ENCODE results near the gene SUMF1. TPM values are rescaled to one million over a fixed set of nuclear protein-coding genes. Genes with fewer than 3 reads are reported as not detected.

The SUMF1 gene
- total and polyA plus RNA-seq, 2 donors (not counting 1 experiment from before 2014, with no cell fraction given) = 10.3 to 21.2 TPM

DNA sequence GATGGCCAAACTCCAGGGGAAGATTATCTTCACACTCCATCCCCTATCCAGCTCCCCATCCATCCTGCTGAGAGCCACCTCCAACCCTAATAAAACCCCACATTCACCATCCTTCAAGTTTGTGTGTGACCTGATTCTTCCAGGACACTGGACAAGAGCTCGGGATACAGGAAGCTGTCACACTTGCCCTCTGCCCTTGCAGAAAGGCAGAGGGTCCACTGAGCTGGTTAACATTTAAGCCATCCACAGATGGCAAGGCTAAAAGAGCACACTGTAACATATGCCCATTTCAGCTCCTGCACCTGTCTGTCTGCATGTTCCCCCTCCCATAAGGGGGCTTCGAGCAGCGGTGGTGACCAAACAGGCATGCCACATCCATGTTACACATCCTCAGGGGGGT lies 134.1 kb downstream of the SUMF1 start:
- peaks cover 0 to 13% (median 10%) of the 10 kb centered on the region in 3 donors for H3K9me3 ChIP-seq (ENCODE audit: control extremely low read depth in 1 of 3, control insufficient read depth in 2 of 3, insufficient read depth in 1 of 3, low read length in 2 of 3)
- no peak for ATAC-seq (ENCODE audit: low read depth)
- Mint-ChIP-seq H3K4me3 (no peak overlapping the region), H3K9me3 (ENCODE audit: insufficient read depth) (peaks cover 5% of the 10 kb centered on the region), H3K4me1 (no peaks in the 10 kb centered on the region), H3K27me3 (no peaks in the 10 kb centered on the region), H3K27ac (no peak overlapping the region)
- no peak overlapping the region for H3K9ac ChIP-seq (ENCODE audit: low read length)
- no peak overlapping the region for H3K4me2 ChIP-seq (replicated peaks; ENCODE audit: low read depth, low read length, poor library complexity, severe bottlenecking)
- no peak overlapping the region for H2AFZ ChIP-seq (ENCODE audit: insufficient read depth, low read depth, low read length, poor library complexity, severe bottlenecking)
- no peaks in the 10 kb centered on the region for H4K20me1 ChIP-seq (ENCODE audit: control insufficient read depth, insufficient read depth, low read length, poor library complexity, severe bottlenecking)
- POLR2A ChIA-PET = no interaction called here
- H3K36me3 ChIP-seq (replicated peaks in 1 of 2; ENCODE audit: control extremely low read depth in 1 of 2, control insufficient read depth in 1 of 2, extremely low read depth in 1 of 2, insufficient read depth in 2 of 2, low read length in 1 of 2) = no peaks in the 10 kb centered on the region
- no peak for TF ChIP-seq EZH2 (IDR thresholded peaks at IDR 0.05; ENCODE audit: borderline replicate concordance, insufficient read depth, low read depth, low read length, poor library complexity, severe bottlenecking)
- TF ChIP-seq CTCF (IDR thresholded peaks at IDR 0.05) = no peak
- no peak overlapping the region for H3K27ac ChIP-seq (ENCODE audit: low read length in 2 of 2)
- CTCF ChIA-PET = no interaction called here
- H3K4me1 ChIP-seq (ENCODE audit: control insufficient read depth in 2 of 2, insufficient read depth in 2 of 2, low read length in 2 of 2) = no peaks in the 10 kb centered on the region
- intact Hi-C loops (cut with micrococcal nuclease) = no loop called here
- WGBS (ENCODE audit: insufficient coverage) = 94% methylated on average over 3 of the region's 3 CpGs
- H3K4me3 ChIP-seq (ENCODE audit: control extremely low read depth in 1 of 5, extremely low read depth in 1 of 5, insufficient read depth in 1 of 5, low read depth in 2 of 5, low read length in 4 of 5) = no peak overlapping the region
- no peaks in the 10 kb centered on the region for H3K27me3 ChIP-seq (replicated peaks in 1 of 4; ENCODE audit: control extremely low read depth in 1 of 4, control insufficient read depth in 3 of 4, insufficient read depth in 4 of 4, low read length in 3 of 4)
- no peaks in the 10 kb centered on the region for H3K79me2 ChIP-seq (ENCODE audit: control insufficient read depth, insufficient read depth, low read length)
- no peak for DNase-seq

GRCh38 chr3:4332574-4332973 lies 134.5 kb downstream of the SUMF1 start:
- Mint-ChIP-seq H3K9me3 (ENCODE audit: insufficient read depth) (peaks cover 5% of the 10 kb centered on the region), H3K4me1 (no peaks in the 10 kb centered on the region), H3K4me3 (no peak overlapping the region), H3K27me3 (no peaks in the 10 kb centered on the region), H3K27ac (no peak overlapping the region)
- no peaks in the 10 kb centered on the region for H4K20me1 ChIP-seq (ENCODE audit: control insufficient read depth, insufficient read depth, low read length, poor library complexity, severe bottlenecking)
- no peak overlapping the region for H2AFZ ChIP-seq (ENCODE audit: insufficient read depth, low read depth, low read length, poor library complexity, severe bottlenecking)
- TF ChIP-seq CTCF (IDR thresholded peaks at IDR 0.05) (no peak), EZH2 (IDR thresholded peaks at IDR 0.05; ENCODE audit: borderline replicate concordance, insufficient read depth, low read depth, low read length, poor library complexity, severe bottlenecking) (no peak)
- no peak for ATAC-seq (ENCODE audit: low read depth)
- no peak overlapping the region for H3K4me2 ChIP-seq (replicated peaks; ENCODE audit: low read depth, low read length, poor library complexity, severe bottlenecking)
- no peak for DNase-seq
- WGBS (ENCODE audit: insufficient coverage) = no CpG with 5 or more reads among the region's 3 CpGs
- no peak overlapping the region for H3K27ac ChIP-seq (ENCODE audit: low read length in 2 of 2)
- no peaks in the 10 kb centered on the region for H3K79me2 ChIP-seq (ENCODE audit: control insufficient read depth, insufficient read depth, low read length)
- no peak overlapping the region for H3K9ac ChIP-seq (ENCODE audit: low read length)
- intact Hi-C loops (cut with micrococcal nuclease) = no loop called here
- ChIA-PET POLR2A (no interaction called here), CTCF (no interaction called here)
- H3K4me1 ChIP-seq (ENCODE audit: control insufficient read depth in 2 of 2, insufficient read depth in 2 of 2, low read length in 2 of 2) = no peaks in the 10 kb centered on the region
- H3K36me3 ChIP-seq (replicated peaks in 1 of 2; ENCODE audit: control extremely low read depth in 1 of 2, control insufficient read depth in 1 of 2, extremely low read depth in 1 of 2, insufficient read depth in 2 of 2, low read length in 1 of 2) = no peaks in the 10 kb centered on the region
- H3K4me3 ChIP-seq (ENCODE audit: control extremely low read depth in 1 of 5, extremely low read depth in 1 of 5, insufficient read depth in 1 of 5, low read depth in 2 of 5, low read length in 4 of 5) = no peak overlapping the region
- no peaks in the 10 kb centered on the region for H3K27me3 ChIP-seq (replicated peaks in 1 of 4; ENCODE audit: control extremely low read depth in 1 of 4, control insufficient read depth in 3 of 4, insufficient read depth in 4 of 4, low read length in 3 of 4)
- peaks cover 0 to 13% (median 13%) of the 10 kb centered on the region in 3 donors for H3K9me3 ChIP-seq (ENCODE audit: control extremely low read depth in 1 of 3, control insufficient read depth in 2 of 3, insufficient read depth in 1 of 3, low read length in 2 of 3)
